HUDEP-2 (cell line): ENCODE measurements around the gene CNGA2.
"Not testable (repeated sequence)": the region's sequence is repeated elsewhere in the genome, so short reads cannot be mapped to it uniquely, and the experiment has no call there.

Experiments used
- DNase-seq, 76 experiments: peaks; one replicate each; lab custom pipeline; 2025; ENCODE audit not compliant: unreplicated experiment in 76 of 76; lab: John Stamatoyannopoulos, UW

CNGA2 gene

DNA sequence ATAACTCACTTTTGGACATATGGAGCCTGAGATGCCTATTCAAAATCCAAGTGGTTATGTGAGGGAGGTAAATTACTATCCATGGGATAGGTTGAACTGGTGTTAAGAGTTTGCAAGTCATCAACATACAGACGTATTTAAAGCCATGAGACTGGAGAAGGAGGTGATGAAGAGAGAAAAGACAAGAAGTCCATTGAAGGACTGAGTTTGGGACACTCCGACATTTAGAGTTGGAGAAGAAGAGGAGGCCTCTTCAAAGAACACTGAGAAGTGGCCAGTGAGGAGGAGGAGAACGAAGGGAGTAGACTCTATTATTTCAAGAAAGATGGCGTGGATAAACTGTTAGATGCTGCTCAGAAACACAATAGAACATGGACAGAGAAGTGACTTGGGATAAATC, at the start of gene CNGA2:
CNGA2 (plus strand) TSS at position 301 of the 400 bp plus-strand sequence. CDS start 3,738 bp downstream, outside the sequence.
- no peak for DNase-seq

DNA sequence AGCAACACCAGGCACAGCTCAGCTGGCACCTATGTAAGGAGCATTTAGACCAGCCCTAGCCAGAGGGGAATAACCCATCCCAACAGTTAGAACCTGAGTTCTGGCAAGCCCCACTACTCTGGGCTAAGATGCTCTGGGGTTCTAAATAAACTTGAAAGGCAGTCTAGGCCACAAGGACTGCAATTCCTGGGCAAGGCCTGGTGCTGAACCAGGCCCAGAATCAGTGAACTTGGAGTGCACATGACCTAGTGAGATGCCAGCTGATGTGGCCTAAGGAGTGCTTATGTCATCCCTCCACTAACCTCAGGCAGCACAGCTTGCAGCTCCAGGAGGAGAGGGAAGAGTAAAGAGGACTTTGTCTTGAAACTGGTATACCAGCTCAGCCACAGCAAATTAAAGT, 46.9 kb upstream of the CNGA2 start:
- DNase-seq, result no peak

DNA sequence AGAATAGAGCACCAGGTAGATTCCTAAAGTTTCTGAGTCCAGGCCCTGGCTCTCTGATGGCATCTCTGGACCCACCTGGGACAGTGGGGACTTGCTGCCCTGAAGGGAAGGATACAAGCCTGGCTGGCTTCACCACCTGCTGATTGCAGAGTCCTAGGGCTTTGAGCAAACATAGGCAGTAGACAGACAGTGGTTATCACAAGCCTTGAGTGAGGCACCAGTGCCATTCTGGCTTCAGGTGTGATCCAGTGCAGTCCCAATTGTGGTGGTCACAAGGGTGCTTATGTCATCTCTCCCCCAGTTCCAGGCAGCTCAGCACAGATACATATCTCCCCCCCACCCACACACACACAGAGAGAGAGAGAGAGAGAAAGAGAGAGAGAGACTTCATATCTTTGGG, 45.9 kb upstream of the CNGA2 start:
- no peak for DNase-seq

DNA sequence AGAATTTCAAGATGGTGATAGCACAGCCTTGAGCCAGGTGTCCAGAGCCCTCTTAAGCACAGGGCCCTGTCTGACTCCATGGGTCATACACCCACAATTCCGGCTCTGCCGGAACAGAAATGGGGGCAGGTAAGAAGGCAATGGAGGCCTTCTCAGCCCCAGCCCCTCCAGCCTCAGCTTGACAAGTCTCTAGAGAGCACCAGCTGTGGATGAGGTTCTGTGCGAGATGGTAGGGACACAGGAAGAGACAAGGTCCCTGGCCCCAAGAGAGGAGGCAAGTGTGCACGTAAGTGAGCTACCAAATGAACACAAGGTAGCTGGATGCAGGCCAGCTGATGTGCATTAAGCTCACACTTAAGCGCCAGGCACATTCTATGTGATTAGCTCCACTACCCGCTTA, 41.7 kb upstream of the CNGA2 start:
- DNase-seq, result no peak

DNA sequence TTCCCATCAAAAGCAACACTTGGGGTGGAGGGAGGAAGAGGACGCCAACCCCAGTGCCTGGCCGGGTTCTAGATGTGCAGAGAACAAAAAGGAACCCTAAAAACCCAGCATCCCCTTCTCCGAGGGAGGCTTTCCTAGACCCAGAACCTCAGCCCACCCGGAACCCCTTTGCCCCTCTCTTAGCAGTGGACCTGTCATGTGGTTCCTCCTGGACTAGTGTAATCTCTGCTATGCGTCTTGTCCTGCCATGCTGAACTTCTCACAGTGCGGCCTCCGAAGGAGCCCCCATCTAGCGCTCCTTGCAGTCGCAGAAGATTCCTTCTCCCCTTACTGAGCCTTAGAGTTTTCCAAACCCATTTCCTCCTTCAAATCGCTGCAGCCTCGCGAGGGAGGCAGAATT, 40.4 kb upstream of the CNGA2 start:
- no peak for DNase-seq

DNA sequence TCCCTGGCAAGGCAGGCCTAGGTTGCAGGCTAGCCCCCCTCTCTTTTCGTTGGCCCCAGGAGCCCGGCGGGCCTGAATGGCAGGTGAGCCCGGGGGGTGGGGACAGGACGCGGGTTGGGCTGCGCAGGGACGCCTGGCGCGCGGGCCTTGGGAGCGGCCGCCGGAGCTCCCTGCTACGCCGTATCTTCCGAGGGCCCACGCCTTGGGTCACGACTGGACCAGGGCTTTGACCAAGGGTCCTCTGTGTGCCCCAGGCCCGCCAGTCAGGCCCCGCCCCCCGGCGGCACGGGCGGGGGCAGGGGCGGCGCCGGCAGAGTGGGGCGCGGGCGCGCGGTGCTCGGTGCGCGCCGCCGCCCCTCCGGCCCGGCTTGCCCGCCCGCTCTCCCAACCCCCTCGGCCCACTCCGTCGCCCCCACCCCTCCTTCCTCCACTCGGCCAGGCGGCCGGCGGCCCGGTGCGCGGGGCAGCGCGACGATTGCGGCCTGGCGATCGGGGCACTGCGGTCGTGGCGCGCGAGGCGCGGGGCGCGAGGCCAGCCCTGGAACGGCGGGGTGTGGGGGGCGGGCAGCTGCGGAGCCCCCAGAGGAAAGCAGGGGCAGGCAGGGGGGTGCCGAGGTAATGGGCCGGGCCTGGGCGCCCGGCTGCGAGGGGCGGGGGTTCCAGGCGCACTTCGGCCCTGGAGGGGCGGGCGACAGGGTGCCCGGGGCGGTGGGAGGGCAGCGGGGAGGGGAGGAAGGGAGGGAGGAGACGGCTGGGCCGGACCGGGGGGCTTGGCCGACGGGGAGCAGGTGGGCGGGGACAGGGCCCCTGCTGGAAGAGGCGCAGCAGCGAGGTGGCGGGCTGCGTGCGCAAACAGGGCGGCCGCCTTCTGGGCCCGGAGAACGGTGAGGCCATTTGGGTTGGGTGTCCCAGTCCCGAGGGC, 39.6 kb upstream of the CNGA2 start, which contains the start of gene PRRG3:
PRRG3 (plus strand) TSS at position 798 of the 922 bp plus-strand sequence. CDS start 3,357 bp downstream, outside the sequence.
- DNase-seq, result no peak

DNA sequence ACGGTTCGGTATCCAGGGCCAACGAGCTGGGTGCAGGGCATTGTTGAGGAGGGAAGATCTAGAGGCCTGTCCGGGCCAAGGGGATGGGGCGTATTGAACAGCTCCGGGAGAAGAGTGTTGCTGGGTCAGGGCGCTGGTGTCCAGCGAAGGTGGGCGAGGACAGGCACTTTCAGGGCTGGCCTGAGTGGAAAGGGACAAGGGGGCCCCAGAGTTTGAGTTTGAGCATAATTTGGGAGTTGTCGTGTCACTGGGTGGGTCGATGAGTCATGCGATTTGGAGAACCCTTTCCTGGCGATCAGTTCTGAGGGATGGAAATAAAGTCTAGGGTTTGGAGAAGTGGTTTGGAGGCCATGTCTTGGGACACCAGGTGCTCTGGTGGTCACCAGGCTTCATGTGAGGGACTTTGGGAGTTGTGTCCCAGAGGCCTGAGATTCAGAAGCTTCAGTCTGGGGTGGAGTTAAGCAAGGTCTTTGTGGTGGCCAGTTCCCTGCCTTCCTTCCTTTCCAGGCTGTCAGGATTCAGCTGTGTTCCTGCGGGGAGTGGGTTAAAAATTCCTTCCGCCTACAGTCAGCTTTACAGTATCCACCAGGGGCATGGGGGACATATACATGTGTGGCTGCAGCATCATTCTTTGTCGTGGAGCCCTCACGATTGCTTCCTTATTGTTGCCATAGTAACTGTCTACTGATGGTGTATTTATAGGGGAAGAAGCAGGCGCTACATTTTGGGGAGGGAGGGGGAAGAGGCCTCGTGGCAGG, 38.8 kb upstream of the CNGA2 start:
- no peak for DNase-seq

DNA sequence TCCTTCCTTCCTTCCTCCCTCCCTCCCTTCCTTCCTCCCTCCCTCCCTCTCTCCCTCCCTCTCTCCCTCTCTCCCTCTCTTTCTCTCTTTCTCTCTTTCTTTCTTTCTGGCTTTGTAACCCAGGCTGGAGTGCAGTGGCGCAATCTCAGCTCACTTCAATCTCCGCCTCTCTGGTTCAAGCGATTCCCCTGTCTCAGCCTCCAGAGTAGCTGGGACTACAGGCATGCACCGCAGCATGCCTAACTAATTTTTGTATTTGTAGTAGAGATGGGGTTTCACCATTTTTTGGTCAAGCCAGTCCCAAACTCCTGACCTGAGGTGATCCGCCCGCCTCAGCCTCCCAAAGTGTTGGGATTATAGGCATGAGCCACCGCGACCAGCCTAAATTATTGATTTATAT, 37.5 kb upstream of the CNGA2 start:
- not testable (repeated sequence) for DNase-seq

DNA sequence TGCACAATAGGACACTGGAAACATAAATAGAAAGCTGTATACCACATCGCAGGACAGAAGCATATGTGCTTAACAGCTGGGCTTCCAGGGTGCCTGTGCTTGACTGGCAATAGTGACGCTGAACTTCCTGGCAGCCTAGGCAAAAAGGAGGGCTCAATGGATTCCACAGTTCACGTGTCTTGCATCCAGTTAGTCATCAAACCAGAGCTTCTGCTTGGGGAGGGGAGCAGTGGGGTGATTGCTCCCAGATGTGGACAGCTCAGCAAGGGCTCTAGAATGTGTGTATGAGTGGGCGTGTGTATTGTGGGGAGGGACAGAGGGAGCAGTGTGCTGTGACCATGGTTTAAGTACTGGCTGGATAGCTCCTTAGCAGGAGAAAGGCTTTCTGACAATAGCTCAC, 37.0 kb upstream of the CNGA2 start:
- no peak for DNase-seq

DNA sequence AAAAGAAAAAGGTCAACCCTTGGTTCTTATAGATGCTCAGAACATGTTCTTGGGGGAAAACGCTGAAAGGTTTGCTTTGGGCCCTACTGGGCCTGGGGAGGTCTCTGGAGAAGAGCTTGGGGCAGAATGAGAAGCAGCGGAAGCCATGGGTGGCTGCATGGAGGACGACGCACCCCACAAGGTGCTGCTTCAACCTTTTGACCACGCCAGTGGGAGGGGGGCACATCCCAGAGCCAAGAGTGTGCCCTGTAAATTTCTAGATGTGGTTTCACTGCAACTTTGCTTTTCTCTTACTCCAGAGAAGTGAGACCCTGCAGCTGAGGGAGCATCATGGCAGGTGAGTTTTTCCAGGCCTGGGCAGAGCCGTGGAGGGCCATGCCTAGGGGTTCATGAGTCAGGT, 36.1 kb upstream of the CNGA2 start:
- DNase-seq, result no peak

DNA sequence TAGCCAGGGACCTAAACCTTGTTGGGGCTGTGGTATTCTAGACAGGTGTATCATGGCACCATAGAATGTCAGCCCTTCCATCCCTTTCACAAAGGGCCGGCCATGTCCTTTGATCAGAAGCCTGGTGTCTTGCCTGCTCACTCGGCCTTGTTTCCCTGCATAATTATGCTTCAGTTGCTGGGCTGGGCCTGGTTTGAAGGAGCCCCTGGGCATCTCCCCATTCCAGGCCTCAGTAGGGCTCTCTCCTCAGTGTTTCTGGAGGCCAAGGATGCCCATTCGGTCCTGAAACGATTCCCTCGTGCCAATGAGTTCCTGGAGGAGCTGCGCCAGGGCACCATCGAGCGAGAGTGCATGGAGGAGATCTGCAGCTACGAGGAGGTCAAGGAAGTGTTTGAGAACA, 34.8 kb upstream of the CNGA2 start:
- no peak for DNase-seq

DNA sequence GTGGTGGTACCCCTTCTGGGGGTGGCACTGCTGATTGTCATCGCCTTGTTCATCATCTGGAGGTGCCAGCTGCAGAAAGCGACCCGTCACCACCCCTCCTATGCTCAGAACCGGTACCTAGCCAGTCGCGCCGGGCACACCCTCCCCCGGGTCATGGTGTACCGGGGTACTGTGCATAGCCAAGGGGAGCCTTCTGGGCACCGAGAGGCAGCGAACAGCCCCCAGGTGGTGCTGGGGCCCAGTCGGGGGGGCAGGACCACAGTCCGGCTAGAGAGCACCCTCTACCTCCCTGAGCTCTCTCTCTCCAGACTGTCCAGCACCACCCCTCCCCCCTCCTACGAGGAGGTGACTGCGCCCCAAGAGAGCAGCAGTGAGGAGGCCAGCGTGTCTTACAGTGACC, 34.0 kb upstream of the CNGA2 start:
- no peak for DNase-seq

DNA sequence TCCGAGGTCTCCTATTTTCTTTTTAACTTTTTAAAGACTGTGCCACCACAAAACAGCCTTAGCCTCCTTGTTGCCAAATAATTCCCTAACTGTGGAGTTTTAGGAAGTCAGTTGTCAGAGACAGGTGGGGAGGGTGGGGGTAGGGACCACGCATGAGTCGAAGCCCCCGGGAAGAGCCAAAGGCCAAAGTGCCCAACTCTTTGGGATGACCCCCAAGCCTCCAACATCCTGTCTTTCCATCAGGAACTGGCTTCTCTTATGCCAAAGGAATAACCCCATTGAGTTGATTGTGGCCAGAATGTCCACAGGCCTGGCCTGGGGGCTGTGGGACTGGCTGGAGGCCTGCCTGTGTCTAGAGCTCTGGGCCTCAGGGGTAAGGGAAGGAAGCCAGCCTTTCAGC, 33.5 kb upstream of the CNGA2 start:
- DNase-seq, result no peak

DNA sequence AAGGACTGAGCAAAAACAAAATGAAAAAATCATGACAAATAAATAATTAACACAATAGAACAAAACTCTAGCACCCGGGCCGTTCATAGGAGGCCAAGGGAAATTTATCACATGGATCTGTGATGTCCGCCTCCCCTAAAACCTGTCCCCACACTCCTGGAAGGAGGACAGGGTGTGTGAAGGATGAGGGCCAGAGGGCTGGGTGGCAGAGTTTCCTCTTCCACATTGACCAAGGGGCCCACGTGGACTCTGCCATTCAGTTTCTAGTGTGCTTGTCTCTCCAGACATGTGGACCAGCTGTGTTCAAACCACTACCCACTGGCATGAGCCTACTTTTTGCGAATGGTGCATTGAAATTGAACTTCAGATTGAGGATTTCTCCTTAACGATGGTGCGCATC, 33.0 kb upstream of the CNGA2 start:
- DNase-seq, result no peak

DNA sequence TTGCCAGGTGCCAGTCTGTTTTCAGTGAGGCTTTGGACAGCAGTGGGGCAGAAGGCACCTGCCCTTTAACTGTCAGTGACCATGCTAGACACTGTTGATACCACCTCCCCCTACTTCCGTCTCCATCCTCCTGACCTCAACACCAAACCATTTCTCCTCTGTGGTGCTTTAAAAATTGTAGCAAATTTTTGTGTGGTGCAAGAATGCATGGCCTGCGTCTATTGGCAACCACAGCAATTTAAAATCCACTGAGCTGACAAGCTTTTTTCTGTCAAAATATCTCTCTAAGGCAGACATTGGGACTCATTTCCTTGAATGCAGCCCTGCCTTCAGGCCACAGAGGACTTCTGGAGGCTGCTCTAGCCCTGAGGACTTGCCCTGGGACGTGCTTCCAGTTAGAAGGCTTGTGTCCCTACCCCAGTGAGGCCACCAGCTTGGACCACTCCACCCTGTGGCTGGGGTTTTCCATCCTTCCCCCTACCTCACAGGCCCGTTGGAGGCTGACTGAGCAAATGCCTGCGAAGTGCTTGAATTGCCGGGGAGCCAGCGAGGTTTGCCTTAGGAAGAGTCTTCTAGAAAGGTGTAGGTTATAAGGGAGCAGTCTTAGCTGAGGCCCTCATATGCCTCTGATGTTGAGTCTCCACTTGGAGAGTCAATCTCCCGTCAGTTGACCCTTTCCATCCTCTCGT, 32.4 kb upstream of the CNGA2 start:
- DNase-seq, result no peak

DNA sequence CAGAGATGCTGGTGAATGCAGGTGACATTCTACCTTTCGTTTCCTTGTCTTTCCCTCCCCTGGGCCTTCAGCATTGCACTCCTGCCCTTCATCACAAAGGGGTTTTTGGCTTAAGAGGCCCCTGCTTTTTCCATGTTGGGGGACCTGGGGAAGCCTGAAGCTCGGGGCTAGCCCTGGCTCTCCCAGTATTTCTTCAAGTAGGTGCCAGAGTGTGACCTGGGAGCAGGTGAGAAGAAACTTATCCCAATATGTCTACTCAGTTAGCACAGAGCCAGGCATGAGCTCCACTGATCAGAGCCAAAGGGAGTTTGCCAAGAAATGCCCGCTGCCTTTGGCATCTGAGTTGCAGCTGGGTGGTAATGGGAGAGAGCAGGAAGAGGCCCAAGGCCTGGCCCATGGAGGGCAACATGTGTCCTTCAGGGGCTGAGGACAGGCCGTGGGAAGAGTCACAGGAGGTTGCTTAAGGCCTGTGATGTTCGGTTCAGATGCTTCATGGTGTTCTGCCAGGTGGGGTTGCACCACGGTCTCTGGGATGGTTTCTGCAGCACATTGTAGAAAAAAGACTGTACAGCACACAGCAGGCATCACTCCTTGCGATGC, 31.7 kb upstream of the CNGA2 start:
- no peak for DNase-seq

DNA sequence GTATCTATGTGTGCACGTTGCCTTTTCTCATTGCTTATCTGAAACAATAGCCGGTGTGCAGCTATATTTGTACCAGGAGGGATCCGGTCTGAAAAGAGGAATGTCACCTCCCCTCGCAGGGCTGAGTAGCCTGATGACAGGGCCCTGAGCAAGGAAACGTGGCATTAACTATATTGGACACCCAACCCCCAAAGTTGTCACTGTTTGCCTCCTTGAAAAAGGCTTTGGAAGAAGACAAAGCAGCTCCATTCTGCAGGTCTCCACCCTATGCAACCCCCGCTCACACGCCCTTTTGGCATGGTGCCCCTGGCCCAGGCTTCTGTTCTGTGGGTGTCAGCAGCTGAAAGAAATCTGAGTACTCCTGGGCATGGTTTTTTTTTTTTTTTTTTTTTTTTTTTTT, 31.1 kb upstream of the CNGA2 start:
- DNase-seq, result peak in 5 of 76 experiments; percentile 0 to 8 (median 3)

DNA sequence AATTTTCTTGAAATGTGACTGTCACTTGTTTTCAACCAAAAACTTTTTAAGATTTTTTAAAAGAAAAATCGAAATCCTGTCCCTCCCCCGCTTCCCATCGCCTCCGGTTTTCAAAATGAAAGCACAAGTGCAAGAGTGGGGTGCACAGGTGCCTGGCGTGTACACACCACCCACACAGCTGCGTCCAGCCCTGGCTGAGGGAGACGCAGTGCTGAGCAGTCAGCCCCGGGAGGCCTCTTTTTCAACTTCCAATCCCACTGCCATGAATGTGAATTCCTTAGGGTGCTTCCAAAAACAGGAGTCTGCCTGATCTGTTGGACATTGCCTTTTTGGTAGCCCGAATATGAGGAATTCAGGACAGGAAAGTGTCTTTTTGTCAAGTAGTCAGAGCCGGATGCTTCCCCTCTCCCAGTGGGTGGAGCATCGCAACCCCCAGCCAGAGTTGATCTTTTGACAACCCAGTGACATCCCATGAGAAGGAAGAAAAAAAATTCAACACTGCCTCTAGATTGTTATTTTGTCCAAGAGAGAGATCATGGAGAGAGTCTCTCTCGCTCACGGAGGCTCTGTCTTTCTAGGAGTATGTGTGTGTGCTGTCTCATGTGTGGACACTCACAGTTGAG, 30.4 kb upstream of the CNGA2 start:
- DNase-seq, result no peak

DNA sequence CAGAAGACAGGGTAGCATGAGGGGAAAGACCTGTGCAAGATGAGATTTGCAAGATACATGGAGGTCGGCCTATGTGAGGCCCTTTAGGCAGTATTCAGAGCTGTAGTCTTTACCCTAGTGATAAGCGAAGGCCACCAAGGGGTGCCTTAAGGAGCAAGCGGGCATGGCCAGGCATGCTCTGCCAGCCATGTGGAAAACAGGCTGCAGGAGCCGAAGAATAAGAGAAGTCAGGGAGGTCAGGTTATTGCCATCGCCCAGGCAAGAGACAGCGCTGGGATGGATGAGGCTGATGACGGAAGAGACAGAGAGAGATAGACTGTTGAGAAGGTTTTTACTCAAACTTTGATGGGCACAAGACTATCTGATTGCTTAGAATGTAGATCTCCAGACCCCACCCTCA, 25.7 kb upstream of the CNGA2 start:
- no peak for DNase-seq

DNA sequence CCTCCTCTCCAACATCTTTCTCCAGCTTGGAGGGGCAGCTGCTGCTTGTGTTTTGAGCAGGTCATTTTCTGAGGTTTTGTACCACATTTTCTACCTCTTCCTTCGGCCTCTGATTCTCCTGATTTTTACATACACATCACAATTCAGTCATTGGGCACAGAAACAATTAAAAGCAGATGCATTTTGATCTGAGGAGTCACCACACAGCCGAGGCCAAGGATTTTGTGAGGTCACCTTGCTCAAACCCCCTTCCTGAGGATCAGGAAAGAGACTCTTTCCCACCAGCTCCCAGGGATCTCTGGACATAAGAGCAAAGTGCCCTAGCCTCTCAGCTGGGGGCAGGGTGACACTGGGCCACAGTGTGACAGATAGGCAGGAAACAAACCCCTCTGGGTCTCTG, 24.1 kb upstream of the CNGA2 start:
- DNase-seq, result no peak
